Loucy (cell line): ENCODE results near the gene ZNF469.

Source experiments
- CTCF ChIP-seq: fragments of 200-600 bp; sonication (generic); conservative IDR thresholded peaks from 2 replicates; pipeline ENCODE4 v1.5.1; 2014; ENCODE audit warnings: mild to moderate bottlenecking, antibody characterized with exemption, low read length
- EZH2phosphoT487 ChIP-seq: fragments of 200-600 bp; IDR thresholded peaks from 2 replicates; pipeline ENCODE4 v1.6.1; 2018; ENCODE audit warnings: antibody characterized with exemption, mild to moderate bottlenecking, moderate library complexity, borderline replicate concordance

DNA sequence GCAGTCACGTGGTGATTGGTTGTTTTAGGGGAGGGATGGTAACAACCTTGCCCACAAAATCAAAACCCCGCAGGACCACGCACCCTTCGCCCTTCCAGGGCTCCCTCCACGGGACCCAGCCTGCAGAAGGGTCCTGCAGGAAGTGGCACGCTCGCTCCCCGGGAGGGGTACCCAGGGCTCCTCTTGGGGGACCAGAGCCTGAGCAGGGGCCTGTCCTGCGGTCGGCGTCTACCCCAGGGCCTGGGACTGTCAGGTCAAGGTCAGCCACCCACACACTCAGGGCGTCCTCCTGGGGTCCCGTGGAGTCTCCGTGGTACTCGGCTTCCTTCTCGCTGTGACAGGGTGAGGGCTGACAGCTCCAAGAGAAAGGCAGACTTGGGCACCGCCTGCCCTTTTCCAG lies 33.9 kb downstream of the ZNF469 start:
- TF ChIP-seq EZH2phosphoT487 = no peak
- no peak for TF ChIP-seq CTCF
